Putamen (tissue), 1 donor: Measurements from ENCODE around the gene HELZ.

Experiments used
- DNase-seq: peaks from one replicate; pipeline ENCODE4 v3.0.0-alpha.2; 2016; ENCODE audit warnings: low spot score

The HELZ gene

DNA sequence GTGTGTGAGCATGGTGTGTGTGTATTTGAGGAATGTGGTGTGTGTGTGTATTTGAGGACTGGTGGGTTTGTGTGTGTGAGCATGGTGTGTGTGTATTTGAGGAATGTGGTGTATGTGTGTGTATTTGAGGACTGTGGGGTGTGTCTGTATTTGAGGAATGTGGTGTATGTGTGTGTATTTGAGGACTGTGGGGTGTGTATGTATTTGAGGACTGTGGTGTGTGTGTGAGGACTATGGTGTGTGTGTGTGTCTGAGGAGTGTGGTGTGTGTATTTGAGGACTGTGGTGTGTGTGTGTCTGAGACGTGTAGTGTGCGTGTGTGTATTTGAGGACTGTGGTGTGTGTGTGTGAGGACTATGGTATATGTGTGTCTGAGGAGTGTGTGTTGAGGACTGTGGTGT lies 218.7 kb downstream of the HELZ start:
- DNase-seq: no peak

DNA sequence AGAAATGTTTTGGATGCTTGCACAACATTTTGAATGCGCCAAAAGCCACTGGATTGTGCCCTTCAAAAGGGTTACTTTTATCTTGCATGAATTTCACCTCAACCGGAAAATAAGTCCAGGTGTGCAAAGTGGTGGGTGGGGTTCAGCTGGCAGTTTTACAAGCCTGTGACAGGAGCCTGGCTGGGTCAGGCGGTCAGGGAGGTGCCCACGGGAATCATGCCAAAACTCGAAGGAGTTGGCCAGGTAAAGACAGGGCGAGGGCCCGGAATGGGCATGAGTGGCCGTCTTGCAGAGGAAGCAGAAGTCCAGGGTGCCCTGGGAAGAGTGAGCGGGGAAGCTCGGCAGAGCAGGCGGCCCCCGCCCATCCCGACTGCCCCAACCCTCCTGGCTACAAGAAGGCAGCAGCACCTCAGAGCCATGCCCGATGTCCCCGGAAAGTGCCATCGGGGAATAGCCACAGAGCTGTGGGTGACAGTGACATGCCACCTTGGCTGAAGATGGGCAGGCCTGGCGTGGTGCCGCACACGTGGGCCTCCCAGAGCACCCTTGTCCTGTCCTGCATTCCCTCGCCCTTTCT lies 219.7 kb downstream of the HELZ start:
- no peak for DNase-seq

DNA sequence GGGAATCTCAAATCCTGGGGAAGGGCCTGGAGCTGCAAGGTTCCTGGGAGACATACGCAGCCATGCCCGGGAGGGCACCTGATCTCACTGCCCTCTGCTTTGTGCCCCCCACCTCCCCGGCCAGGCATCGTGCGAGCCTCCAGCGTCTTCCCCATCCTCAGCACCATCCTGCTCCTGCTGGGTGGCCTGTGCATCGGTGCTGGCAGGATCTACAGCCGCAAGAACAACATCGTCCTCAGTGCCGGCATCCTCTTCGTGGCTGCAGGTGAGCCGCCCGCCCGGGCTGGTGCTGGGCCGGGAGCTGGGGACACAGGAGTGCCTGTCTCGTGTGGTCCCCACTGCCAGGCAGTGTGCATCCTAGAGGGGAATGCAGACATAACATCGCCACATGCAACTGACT lies 220.3 kb downstream of the HELZ start:
- DNase-seq: no peak

DNA sequence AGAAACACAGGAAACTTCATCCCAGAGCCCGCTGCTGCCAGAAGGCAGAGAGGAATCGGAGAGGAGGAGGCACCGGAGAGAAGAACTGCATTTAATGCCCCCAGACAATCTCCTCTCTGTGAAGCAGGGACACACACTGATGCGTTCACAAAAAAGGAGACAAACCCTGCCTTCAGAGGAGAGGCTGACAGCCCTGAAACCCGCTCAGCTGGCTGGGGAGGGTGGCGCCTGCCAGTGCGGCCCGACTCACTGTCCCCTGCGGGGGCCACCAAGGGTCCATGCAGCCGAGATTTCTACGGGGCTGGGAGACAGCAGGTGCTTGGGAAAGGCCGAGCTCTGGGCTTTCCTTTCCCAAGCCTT lies 222.6 kb downstream of the HELZ start:
- DNase-seq: peak; percentile 22

DNA sequence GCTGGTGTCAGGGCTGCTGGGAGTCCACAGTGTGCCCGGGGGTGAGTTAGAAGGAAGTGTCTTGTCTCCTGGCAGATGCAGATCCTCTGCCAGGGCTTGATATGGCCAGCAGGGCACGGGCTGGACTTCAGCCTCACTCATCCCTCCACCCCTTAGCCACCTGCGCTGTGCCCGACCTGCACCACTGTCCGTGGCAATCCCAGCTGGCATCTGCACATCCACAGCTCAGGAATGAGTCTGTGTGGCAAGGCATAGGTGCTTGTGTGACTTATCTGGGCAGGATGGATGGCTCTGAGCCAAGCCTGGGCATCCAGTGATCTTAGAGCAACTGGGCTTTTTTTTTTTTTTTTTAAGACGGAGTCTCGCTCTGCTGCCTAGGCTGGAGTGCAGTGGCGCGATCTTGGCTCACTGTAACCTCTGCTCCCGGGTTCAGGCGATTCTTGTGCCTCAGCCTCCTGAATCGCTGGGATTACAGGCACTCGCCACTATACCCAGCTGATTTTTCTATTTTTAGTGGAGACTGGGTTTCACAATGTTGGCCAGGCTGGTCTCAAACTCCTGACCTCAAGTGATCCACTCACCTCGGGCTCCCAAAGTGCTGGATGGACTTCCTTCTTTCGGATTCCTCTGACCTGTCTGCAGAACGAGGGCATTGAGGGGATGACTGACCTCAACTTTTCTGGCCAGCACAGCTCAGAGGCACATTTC lies 223.1 kb downstream of the HELZ start:
- no peak for DNase-seq

GRCh38 chr17:67021196-67021595 lies 223.8 kb downstream of the HELZ start:
- DNase-seq: peak; percentile 58
